ENCODE results near the gene MOSMO. TPM values are rescaled to one million over a fixed set of nuclear protein-coding genes. Genes with fewer than 3 reads are reported as not detected.
"Not testable (repeated sequence)": the region's sequence is repeated elsewhere in the genome, so short reads cannot be mapped to it uniquely, and the experiment has no call there.

MOSMO gene
- total and polyA plus RNA-seq, 2 of the 13 experiments (the other 11 are each of a cell fraction or from before 2014, with no cell fraction given), result 26.7 to 32.6 TPM

GRCh38 chr16:21997697-21998480 lies 10.0 kb upstream of the MOSMO start (continued):
- TF ChIP-seq PAXIP1 (CRISPR knock-in tag; conservative IDR thresholded peaks at IDR 0.05), result peak; percentile 44; the same call in 1 of the 2 replicates
- peak; percentile 47; the same call in 1 of the 2 replicates for TF ChIP-seq SAP130 (CRISPR knock-in tag; IDR thresholded peaks at IDR 0.05; ENCODE audit: low read depth)

GRCh38 chr16:22001591-22001990 lies 6.3 kb upstream of the MOSMO start:
- no peak for DNase-seq (ENCODE audit: low spot score)
- H3K4me3 ChIP-seq (replicated peaks in 1 of 3; ENCODE audit: insufficient read depth in 1 of 3, low read depth in 2 of 3, low read length in 3 of 3), result peak overlapping the region in 2 of 3 experiments; percentile 8 to 62; a peak in 2 of 6 replicates
- in situ Hi-C loops (cut with HindIII; ENCODE audit: extremely low pct_ligation_motif_present, low pct_unique_long_range_greater_than_20kb), result loop anchor here (5.0 kb wide), 1 partner anchor 76 kb away; no protein-coding TSS in a partner anchor
- no peak for ATAC-seq
- POLR2A ChIA-PET, result no interaction called here
- TF ChIP-seq ZFP1 (CRISPR knock-in tag; IDR thresholded peaks at IDR 0.05) (no peak), ZNF574 (CRISPR knock-in tag; IDR thresholded peaks at IDR 0.05) (no peak), NFKB2 (CRISPR knock-in tag; IDR thresholded peaks at IDR 0.05; ENCODE audit: borderline replicate concordance) (no peak)
- H3K4me2 ChIP-seq (ENCODE audit: low read depth, low read length), result peak overlapping the region; percentile 76
- H3K9me3 ChIP-seq (ENCODE audit: low read length), result no peaks in the 10 kb centered on the region
- 71% methylated on average over 1 of the region's 1 CpG for WGBS (ENCODE audit: low lambda C conversion rate)
- CTCF ChIA-PET (ENCODE audit: low intra/inter-chr PET ratio, low total read pairs), result interaction anchor here (1.0 to 7.2 kb wide), 5 partner anchors 76 to 296 kb away, joined by 3 to 169 read pairs (median 18); partner anchors contain the start of gene POLR3E
- intact Hi-C loops (cut with micrococcal nuclease; ENCODE audit: unreplicated experiment), result loop anchor here (1.0 kb wide), 3 partner anchors 76 to 187 kb away; no protein-coding TSS in a partner anchor
- BruUV-seq (replicated peaks), result no TSS peak
- no peak for FAIRE-seq
- H3K27ac ChIP-seq (ENCODE audit: extremely low read length, insufficient read depth, low read length), result no peak overlapping the region
- peaks cover 0 to 11% of the 10 kb centered on the region in 2 experiments; a peak in 1 of 5 replicates for H3K27me3 ChIP-seq (ENCODE audit: control insufficient read depth in 1 of 2, insufficient read depth in 2 of 2, low read length in 2 of 2)
- peaks cover 66% of the 10 kb centered on the region for H3K4me1 ChIP-seq (ENCODE audit: insufficient read depth, low read length)
- no peaks in the 10 kb centered on the region for H3K36me3 ChIP-seq (replicated peaks in 1 of 2; ENCODE audit: control insufficient read depth in 1 of 2, insufficient read depth in 2 of 2, low read length in 2 of 2)
- no peaks in the 10 kb centered on the region for H3K79me2 ChIP-seq (ENCODE audit: insufficient read depth, low read length)
- no peaks in the 10 kb centered on the region for H4K20me1 ChIP-seq (ENCODE audit: insufficient read depth, low read length)
- H2AFZ ChIP-seq (ENCODE audit: low read length), result peak overlapping the region; percentile 78
- H3K9ac ChIP-seq (ENCODE audit: insufficient read depth, low read depth, low read length), result no peak overlapping the region

DNA sequence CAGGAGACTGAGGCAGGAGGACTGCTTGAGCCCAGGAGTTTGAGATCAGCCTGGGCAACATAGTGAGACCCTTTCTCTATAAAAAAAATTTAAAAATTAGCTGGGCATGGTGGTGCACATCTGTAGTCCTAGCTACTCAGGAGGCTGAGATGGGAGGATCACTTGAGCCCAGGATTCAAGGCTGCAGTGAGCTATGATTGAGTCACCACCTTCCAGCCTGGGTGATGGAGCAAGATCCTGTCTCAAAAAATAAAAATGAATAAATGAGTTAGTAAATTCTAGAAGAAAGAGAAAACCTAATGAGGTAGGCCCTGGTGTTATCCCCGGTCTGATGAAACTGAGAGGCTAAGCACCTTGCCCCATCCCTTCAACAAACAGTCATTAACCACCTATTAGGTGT lies 5.9 kb upstream of the MOSMO start:
- H3K9ac ChIP-seq (ENCODE audit: insufficient read depth, low read depth, low read length); ATAC-seq; BruUV-seq (replicated peaks); H3K36me3 ChIP-seq (replicated peaks in 1 of 2; ENCODE audit: control insufficient read depth in 1 of 2, insufficient read depth in 2 of 2, low read length in 2 of 2); H3K27ac ChIP-seq (ENCODE audit: extremely low read length, insufficient read depth, low read length); H3K79me2 ChIP-seq (ENCODE audit: insufficient read depth, low read length); DNase-seq (ENCODE audit: low spot score); H3K9me3 ChIP-seq (ENCODE audit: low read length); H2AFZ ChIP-seq (ENCODE audit: low read length); H3K4me3 ChIP-seq (replicated peaks in 1 of 3; ENCODE audit: insufficient read depth in 1 of 3, low read depth in 2 of 3, low read length in 3 of 3); H4K20me1 ChIP-seq (ENCODE audit: insufficient read depth, low read length); FAIRE-seq; POLR2A ChIA-PET; intact Hi-C loops (cut with micrococcal nuclease; ENCODE audit: unreplicated experiment); H3K4me2 ChIP-seq (ENCODE audit: low read depth, low read length): not testable (repeated sequence)
- Histone ChIP-seq H3K27me3 (ENCODE audit: control insufficient read depth in 1 of 2, insufficient read depth in 2 of 2, low read length in 2 of 2) (peaks cover 0 to 11% of the 10 kb centered on the region in 2 experiments; a peak in 1 of 5 replicates), H3K4me1 (ENCODE audit: insufficient read depth, low read length) (peaks cover 66% of the 10 kb centered on the region)
- CTCF ChIA-PET (ENCODE audit: low intra/inter-chr PET ratio, low total read pairs), result interaction anchor here (2.1 to 7.2 kb wide), 3 partner anchors 75 to 187 kb away, joined by 18 to 169 read pairs (median 33); no protein-coding TSS in a partner anchor
- 11% methylated on average over 1 of the region's 1 CpG for WGBS (ENCODE audit: low lambda C conversion rate)
- in situ Hi-C loops (cut with HindIII; ENCODE audit: extremely low pct_ligation_motif_present, low pct_unique_long_range_greater_than_20kb), result loop anchor here (5.0 kb wide), 1 partner anchor 75 kb away; no protein-coding TSS in a partner anchor

Data from HepG2 (cell line).